Measurements from ENCODE around the gene DUSP7.

GRCh38 chr3:52006820-52007133, 49.6 kb downstream of the DUSP7 start:
- no peak for TF ChIP-seq POLR2A (IDR thresholded peaks at IDR 0.05)
- TF ChIP-seq CTCF (IDR thresholded peaks at IDR 0.05) = no peak
- TF ChIP-seq EP300 (IDR thresholded peaks at IDR 0.05; ENCODE audit: low read depth) = no peak
- TF ChIP-seq POLR2AphosphoS5 (IDR thresholded peaks at IDR 0.05) = no peak

Measured in transverse colon (tissue), 4 donors.